Stimulated activated CD4-positive, alpha-beta T cell treated with anti-CD3 and anti-CD28 coated beads, Interleukin-12 subunit alpha, Interleukin-12 subunit beta, amount 100 ng/mL, for 24 hours (primary cell): ENCODE results near the gene KCNMA1.

Source experiments
- DNase-seq, 2 experiments: peaks; one replicate each; pipeline ENCODE4 v3.0.0-alpha.2; 2020; ENCODE audit warnings: low read depth in 2 of 2

Gene KCNMA1

DNA sequence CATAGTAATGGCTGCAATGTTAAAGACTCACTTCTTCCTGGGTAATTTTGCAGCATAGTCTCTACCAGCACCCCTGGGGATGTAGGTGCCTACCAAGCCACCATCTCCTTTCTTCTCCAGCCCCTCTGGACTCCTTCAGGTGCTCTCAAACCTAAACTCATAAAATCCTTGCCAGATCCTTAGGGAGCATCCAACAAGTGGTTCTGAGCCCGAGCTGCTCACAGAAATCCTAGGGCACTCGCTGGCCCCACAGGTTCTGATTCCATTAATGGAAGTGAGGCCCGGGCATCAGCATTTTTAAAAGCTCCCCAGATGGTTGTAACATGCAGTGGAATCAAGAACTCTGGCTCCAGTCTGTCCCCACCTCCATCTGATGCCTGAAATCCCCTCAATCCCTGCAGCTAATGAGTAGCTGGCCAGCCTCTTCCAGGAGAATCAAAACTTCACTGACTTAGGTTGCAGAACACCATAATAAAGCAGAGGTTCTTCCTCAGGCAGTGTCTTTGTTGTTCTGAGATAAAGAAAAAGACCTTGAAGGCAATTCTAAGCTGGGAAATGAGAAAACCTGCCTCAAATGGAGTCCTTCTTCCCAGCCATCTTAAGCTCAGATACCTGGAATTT is 336.8 kb downstream of the KCNMA1 start:
- no peak for DNase-seq

DNA sequence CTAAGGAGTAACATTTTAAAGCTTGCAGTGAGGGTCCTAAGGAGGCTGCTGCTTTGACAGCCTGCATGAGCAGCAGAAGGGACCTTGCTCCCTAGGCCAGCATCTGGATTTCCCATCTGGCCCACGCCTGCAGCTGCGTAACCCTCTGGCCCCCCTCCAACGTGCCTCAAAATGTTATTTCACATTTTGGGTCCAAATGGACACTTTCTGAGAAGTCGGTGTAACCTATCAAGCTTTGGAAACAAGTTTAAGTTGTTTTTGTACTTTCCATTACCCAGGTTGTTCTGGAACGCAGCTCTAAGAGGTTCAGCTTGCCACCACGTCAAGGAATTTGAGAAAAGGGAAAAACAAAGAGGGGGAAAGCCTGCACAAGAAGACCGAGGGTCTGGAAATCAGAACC is 338.3 kb downstream of the KCNMA1 start:
- no peak for DNase-seq

GRCh38 chr10:77297393-77297739 is 340.2 kb downstream of the KCNMA1 start:
- DNase-seq: no peak

- DNase-seq: no peak
Observed at GRCh38 chr10:77296534-77297392, 340.8 kb downstream of the KCNMA1 start.

- no peak for DNase-seq
Observed at GRCh38 chr10:77293773-77294172, 343.8 kb downstream of the KCNMA1 start.

GRCh38 chr10:77293347-77293746 is 344.3 kb downstream of the KCNMA1 start:
- DNase-seq: no peak

- no peak for DNase-seq
Observed at GRCh38 chr10:77291596-77292505, 345.8 kb downstream of the KCNMA1 start.

DNA sequence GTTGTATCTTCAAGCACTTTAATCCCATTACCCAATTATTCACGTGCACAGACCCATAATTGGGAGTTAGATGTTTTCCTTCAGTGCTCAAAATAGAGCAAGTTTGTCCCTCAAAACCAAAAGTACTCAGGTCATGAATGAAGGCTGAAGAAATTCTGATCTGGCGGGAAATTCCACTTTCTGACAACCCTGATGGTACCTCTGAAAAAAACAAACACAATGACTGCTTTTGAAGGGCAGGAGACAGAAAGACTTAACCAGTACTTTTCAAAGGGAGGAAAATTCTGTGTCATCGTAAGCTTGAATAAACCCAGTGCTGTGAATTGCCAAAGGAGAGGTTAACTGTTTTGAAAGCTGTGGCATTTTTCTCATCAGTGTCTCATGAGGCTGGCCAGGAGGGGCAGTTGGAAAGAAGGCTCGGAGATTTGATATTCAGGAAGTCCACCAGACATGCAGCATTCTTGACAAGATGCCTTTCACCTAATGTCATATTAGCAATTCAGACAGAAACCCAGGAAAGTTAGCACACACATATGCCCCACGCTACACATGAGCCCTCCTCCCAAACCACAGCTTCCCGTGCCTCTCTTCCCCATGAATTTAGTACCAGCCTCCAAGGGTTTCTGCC is 347.0 kb downstream of the KCNMA1 start:
- no peak for DNase-seq

DNA sequence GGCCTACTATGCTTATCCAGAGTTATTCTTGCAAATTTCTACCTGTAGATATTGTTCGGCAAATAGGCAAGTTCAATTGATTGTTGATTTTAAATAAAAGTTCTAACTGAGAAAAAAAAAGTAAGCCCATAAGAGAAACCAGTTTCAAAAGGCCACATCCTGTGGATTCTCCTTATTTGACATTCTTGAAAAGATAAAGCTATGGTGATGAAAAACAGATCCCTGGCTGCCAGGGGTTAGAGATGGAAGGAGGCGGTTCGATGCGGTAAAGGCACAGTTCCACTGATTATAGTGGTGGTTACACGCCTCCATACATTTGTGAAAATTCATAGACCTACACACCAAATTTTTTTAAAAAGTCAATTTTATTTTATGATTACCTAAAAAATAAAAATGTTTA is 347.8 kb downstream of the KCNMA1 start:
- no peak for DNase-seq

DNA sequence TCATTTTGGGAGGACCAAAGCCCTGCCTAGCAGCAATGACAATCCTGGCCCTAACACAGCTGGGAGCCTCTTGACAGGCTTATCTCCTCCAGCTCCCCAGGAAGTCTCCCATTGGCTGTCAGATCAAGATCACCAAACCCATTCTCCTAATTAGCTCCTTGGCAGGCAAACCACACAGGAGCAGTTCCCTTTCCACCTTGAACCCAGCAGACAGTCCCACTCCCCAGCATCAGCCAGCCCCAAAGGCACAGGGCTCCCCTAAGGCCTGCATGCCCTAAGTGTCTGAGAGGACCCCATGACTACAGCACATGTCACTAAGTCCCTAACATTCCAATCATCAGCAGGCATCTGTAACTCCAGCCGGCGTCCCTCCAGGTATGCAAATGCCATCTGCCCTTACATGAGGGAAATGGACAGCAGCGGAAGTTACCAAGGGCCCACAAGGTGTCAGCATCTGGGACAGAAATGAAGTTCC is 348.5 kb downstream of the KCNMA1 start:
- no peak for DNase-seq

DNA sequence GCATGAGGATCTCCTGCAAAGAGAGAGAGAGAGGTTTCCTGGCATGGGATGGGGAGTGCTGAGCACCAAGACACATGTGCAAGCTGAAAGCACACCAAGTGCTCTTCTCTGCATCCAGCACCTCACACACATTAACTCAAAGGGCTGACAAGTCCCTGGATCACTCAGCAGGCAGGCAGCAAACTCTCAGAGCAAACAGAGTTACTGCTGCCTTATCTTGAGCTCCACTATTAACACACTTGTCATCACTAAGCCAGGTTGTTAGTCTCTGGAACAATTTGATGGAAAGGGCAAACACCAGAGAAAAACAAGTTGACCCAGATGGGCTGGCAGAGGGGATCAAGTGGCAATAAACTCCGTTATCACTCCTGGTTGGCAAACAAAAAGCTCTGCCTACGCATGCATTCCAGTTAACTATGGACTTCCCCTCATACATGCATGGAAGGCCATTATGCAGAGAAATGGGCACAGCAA is 349.9 kb downstream of the KCNMA1 start:
- DNase-seq: no peak

DNA sequence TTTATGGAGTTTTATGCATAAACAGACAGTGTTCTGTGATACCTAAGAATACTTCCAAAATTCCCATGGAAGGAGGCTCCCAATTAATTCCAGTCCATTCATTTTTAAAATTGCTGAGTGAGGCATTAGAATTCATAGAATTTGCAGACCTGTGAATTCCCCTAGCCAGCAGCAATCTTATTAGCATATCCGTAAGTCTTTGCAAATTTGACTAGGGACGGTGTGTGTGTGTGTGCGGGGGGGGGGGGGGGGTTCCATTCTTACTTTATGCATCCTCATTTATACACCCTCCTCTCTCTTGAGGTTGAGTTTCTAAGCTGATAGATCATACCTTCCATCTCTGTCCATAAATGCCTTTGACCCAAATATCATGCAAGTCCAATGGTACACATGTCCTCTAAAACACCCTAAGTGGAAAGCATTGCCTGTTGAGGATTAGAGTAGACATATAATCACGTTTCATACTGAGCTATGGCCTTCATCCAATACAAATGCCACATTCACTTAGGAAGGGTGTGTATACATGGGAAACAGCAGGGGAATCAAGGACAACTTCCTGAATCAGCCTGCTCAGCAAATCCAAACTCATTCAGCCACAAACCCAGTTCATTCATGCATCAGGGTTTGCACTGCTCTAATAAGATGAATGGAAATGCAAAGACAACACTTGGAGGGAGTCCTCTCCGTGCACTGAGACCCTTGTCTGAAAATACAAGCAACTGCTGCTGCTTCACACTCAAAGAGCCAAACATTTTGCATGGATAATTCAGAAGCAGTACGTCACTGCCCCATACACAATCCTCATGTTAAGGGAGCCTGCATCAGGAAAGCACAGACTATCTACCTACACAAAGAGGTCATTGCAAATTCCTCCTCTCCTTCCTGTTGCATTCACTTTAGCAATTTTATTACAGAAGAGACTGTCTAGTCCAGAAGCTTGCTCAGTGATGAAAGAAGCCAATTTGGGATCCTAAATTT is 350.8 kb downstream of the KCNMA1 start:
- no peak for DNase-seq

DNA sequence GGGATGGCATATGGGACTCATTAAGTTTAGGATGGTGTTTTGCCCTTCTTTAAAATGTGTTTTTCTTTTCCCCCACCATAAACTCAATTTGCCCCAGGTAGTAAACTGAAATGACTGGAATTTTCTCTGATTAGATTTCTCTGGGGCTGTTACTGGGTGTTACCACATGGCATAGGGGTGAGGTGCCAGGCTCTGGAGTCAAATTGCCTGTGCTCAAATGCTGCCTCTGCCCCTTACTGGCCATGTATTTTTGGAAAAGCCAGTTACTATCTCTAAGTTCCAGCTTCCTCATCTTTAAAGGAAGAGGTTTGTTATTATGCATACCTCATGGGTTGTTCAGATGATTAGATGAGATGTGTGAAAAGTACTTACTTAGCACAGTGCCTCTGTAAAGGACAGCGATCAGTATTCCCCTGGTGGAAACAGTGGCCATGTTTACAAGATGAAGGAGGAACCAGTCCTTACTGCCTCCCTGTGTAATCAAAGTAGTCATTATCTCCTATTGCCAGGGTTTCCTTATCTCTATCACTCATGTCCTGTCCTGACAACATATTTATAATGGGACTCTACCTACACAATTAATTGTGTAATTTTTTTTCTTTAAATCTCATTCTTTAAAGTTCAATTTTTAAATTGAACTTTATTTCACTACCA is 352.0 kb downstream of the KCNMA1 start:
- DNase-seq: no peak

- DNase-seq: no peak
Observed at GRCh38 chr10:77284797-77285196, 352.8 kb downstream of the KCNMA1 start.

DNA sequence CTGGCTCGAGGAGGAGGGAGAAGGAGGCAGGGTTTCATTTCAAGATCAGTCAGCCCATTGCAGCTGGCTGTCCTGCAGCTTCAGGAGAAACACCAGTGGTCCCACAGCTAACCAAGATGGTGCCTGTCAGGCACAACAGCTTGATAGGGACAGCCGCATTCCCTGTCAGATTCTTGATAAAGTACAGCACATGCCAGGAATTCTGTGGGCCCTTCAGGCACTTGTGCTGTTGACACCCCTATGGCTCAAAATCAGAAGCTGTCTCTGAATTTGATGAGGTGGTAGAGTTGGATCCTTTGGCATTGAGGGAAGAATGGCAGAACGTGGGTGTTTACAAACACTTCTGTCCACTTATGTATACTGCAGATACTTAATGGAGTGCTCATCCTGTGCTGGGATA is 354.3 kb downstream of the KCNMA1 start:
- no peak for DNase-seq

DNA sequence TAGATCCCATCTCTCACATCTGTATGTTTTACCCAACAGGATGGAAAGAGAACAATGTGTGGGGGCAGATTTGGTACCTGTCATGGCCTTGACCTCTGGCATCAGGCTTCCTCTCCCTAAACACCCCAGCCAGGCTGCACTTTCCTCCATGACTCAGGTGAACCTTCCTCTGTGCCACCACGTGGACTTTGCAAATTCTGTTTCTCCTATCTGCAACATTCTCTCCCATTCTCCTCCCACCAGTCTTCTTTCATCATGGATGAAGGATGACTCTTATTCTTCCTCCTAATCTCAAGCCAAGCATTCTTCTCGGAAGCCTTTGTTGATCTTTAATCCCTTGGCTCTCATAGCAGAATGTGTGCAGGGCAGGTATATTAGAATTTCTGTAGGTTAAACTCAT is 355.4 kb downstream of the KCNMA1 start:
- no peak for DNase-seq

- no peak for DNase-seq
Observed at GRCh38 chr10:77281719-77282118, 355.9 kb downstream of the KCNMA1 start.

GRCh38 chr10:77279207-77279606 is 358.4 kb downstream of the KCNMA1 start:
- no peak for DNase-seq

GRCh38 chr10:77274046-77274795 is 363.4 kb downstream of the KCNMA1 start:
- DNase-seq: no peak
